HFF-Myc (cell line): ENCODE results near the gene REEP2.

Experiments
- DNase-seq: peaks from one replicate; pipeline ENCODE4 v3.0.0-alpha.2; 2011; ENCODE audit warnings: low read depth; ENCODE audit errors: extremely low read depth
- H3K4me3 ChIP-seq: replicated peaks from 2 replicates; pipeline ENCODE4 v1.5.1; 2011; ENCODE audit warnings: low read depth, mild to moderate bottlenecking, control low read depth, low read length
- CTCF ChIP-seq: IDR thresholded peaks from 2 replicates; pipeline ENCODE4 v1.5.1; 2012; ENCODE audit warnings: mild to moderate bottlenecking, low read depth, low read length, control low read depth; ENCODE audit errors: missing control alignments

REEP2 gene

DNA sequence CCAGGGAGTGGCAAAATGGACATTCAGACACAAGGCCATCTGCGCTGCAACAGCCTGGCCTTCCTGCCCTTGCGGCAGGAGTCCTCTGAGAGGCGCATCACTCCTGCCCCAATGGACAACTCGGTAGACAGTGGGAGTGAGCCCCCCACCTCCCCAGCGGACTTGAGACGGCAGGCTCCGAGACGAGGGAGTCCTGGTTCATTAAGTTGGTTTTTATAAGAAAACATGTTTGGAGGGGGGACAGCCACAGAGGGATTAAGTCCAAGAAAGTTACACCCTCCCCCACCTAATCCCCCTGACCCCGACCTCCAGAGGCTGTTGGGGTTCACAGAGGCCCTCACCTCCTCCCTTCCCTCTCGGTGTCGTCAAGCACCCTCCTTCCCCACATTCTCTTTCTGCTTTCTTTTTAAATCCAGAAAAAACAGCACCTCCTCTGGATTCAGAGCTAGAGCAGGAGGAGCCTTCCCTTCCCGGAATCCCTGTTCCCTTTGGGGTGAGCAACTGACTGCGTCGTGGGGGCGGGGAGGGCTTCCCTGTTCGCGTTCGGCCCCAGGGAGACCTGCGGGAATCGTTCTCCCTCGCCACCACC lies 24.7 kb downstream of the REEP2 start:
- H3K4me3 ChIP-seq = peak overlapping the region; percentile 57
- DNase-seq = no peak
- no peak for TF ChIP-seq CTCF

- DNase-seq = peak; percentile 85
- H3K4me3 ChIP-seq = peak overlapping the region; percentile 57
- peak; percentile 88 for TF ChIP-seq CTCF
Observed at GRCh38 chr5:138464008-138464387, 25.1 kb downstream of the REEP2 start.

GRCh38 chr5:138464388-138465260 lies 25.8 kb downstream of the REEP2 start:
- TF ChIP-seq CTCF = no peak
- H3K4me3 ChIP-seq = peak overlapping the region; percentile 57
- peak; percentile 98 for DNase-seq

DNA sequence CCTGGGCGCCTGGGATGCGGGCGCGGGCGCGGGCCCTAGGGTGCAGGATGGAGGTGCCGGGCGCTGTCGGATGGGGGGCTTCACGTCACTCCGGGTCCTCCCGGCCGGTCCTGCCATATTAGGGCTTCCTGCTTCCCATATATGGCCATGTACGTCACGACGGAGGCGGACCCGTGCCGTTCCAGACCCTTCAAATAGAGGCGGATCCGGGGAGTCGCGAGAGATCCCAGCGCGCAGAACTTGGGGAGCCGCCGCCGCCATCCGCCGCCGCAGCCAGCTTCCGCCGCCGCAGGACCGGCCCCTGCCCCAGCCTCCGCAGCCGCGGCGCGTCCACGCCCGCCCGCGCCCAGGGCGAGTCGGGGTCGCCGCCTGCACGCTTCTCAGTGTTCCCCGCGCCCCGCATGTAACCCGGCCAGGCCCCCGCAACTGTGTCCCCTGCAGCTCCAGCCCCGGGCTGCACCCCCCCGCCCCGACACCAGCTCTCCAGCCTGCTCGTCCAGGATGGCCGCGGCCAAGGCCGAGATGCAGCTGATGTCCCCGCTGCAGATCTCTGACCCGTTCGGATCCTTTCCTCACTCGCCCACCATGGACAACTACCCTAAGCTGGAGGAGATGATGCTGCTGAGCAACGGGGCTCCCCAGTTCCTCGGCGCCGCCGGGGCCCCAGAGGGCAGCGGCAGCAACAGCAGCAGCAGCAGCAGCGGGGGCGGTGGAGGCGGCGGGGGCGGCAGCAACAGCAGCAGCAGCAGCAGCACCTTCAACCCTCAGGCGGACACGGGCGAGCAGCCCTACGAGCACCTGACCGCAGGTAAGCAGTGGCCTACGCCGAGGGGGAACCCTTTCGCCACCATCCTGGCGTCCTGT lies 26.6 kb downstream of the REEP2 start, which contains the start of gene EGR1:
EGR1 (plus strand) TSS at position 219 of the 864 bp plus-strand sequence; CDS start at position 502, 283 bp downstream.
- TF ChIP-seq CTCF = no peak
- peak within 1 kb of the TSS; percentile 57 for H3K4me3 ChIP-seq
- DNase-seq = peak; percentile 78

- peak overlapping the region; percentile 57 for H3K4me3 ChIP-seq
- no peak for DNase-seq
- no peak for TF ChIP-seq CTCF
Observed at GRCh38 chr5:138466125-138466899, 27.5 kb downstream of the REEP2 start.
